Cardiac muscle cell (in vitro differentiated cells and primary cell): ENCODE results near the gene TP53RK. TPM values are rescaled to one million over a fixed set of nuclear protein-coding genes. Genes with fewer than 3 reads are reported as not detected.

ENCODE experiments used
- DNase-seq, 2 donors: peaks; one replicate each; pipeline versions ENCODE4 v3.0.0 to v3.0.0-alpha.2; 2010 to 2017; ENCODE audit warnings: low read depth in 1 of 2, low spot score in 1 of 2
- H3K27ac ChIP-seq: fragments of 200-600 bp; sonication (generic); 2 replicates; pipeline ENCODE4 v1.5.1; 2016
- H3K27me3 ChIP-seq: fragments of 200-600 bp; sonication (generic); 2 replicates; pipeline ENCODE4 v1.6.0; 2016; ENCODE audit warnings: control low read depth
- H3K36me3 ChIP-seq: fragments of 200-600 bp; sonication (generic); 2 replicates; pipeline ENCODE4 v1.5.1; 2016; ENCODE audit warnings: control low read depth
- H3K4me1 ChIP-seq: fragments of 200-600 bp; sonication (generic); 2 replicates; pipeline ENCODE4 v1.8.1; 2017; ENCODE audit warnings: low read depth, mild to moderate bottlenecking, mixed run types
- H3K4me3 ChIP-seq: fragments of 200-600 bp; sonication (generic); 2 replicates; pipeline ENCODE4 v1.5.1; 2016; ENCODE audit warnings: mild to moderate bottlenecking
- H3K9me3 ChIP-seq: fragments of 200-600 bp; sonication (generic); 2 replicates; pipeline ENCODE4 v1.5.1; 2017; ENCODE audit warnings: low read depth, mild to moderate bottlenecking, control low read depth
- polyA plus RNA-seq: library from polyadenylated mRNA; unstranded; fragments of >200 nt; fragmentation: Nextera tagmentation; extraction: Ambion mirVana; gene quantifications from 2 replicates; pipeline ENCODE4 v1.2.1, GENCODE V29; 2016
- total RNA-seq: library from RNA; depleted of rRNA; stranded (reverse); fragments of >200 nt; gene quantifications from 2 replicates; pipeline ENCODE4 v1.2.3, GENCODE V29; 2016
- TF ChIP-seq, protein P1 (sequence below): IDR thresholded peaks from 2 replicates; pipeline ENCODE4 v1.5.1; 2012; ENCODE audit warnings: low read depth, mild to moderate bottlenecking, low read length

The TP53RK gene
- total and polyA plus RNA-seq, 2 experiments from 2014 or later, result 15.8 to 19.6 TPM

GRCh38 chr20:46688151-46689081 lies 828 bp downstream of the TP53RK start:
- Histone ChIP-seq H3K9me3 (no peaks in the 10 kb centered on the region), H3K36me3 (no peaks in the 10 kb centered on the region), H3K27ac (peak overlapping the region; percentile 89), H3K27me3 (no peaks in the 10 kb centered on the region), H3K4me3 (peak overlapping the region; percentile 64), H3K4me1 (peaks cover 10% of the 10 kb centered on the region)
- TF ChIP-seq, protein P1, sequence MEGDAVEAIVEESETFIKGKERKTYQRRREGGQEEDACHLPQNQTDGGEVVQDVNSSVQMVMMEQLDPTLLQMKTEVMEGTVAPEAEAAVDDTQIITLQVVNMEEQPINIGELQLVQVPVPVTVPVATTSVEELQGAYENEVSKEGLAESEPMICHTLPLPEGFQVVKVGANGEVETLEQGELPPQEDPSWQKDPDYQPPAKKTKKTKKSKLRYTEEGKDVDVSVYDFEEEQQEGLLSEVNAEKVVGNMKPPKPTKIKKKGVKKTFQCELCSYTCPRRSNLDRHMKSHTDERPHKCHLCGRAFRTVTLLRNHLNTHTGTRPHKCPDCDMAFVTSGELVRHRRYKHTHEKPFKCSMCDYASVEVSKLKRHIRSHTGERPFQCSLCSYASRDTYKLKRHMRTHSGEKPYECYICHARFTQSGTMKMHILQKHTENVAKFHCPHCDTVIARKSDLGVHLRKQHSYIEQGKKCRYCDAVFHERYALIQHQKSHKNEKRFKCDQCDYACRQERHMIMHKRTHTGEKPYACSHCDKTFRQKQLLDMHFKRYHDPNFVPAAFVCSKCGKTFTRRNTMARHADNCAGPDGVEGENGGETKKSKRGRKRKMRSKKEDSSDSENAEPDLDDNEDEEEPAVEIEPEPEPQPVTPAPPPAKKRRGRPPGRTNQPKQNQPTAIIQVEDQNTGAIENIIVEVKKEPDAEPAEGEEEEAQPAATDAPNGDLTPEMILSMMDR, result no peak
- DNase-seq, result peak in 1 of 2 donors; percentile 56

DNA sequence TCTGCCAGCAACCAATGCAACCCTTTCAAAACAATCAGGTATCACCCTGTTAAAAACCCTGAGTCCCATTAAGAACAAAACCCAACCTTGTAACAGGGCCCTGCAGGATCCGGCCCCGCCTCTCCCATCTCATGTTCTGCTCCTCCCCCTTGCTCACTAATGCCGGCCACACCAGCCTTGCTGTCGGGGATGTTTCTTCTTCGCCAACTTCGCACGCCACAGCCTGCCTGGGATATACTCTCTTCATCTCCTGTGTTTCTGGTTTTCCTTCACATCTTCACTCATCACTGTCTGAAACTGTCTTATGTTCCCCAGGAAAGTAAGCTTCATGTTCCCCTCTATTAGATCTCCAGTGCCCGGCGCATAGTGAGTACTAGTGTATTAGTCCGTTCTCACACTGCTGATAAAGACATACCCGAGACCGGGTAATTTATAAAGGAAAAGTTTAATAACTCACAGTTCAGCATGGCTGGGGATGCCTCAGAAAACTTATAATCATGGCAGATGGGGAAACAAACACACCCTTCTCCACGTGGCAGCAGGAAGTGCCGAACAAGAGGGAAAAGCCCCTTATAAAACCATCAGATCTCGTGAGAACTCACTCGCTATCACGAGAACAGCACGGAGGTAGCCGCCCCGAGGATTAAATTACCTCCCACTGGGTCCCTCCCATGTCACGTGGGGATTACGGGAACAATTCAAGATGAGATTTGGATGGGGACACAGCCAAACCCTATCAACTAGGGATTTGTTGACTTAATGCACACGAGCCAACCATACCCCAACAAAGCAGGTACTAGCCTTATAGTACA lies 5.1 kb downstream of the TP53RK start:
- DNase-seq, result peak; percentile 81 to 84
- peaks cover 17% of the 10 kb centered on the region for H3K4me1 ChIP-seq

DNA sequence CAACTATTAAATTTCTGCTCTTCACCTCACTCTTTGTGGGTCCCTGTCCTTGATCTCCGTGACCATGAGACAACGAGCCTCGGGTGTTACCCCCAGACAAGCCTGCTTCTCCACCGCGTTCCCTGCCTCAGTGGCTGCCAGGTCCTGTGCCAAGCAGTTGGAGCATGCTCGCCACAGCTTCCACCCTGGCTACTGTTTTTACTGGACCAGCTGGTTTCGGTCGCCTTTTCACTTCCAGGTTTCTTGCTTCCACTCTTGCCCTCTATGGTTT lies 5.6 kb downstream of the TP53RK start:
- H3K27ac ChIP-seq, result peak overlapping the region; percentile 35

More for the DNA sequence above, 5.1 kb downstream of the TP53RK start:
- Histone ChIP-seq H3K9me3 (no peaks in the 10 kb centered on the region), H3K4me3 (peak overlapping the region; percentile 45), H3K27ac (peak overlapping the region; percentile 78), H3K36me3 (no peaks in the 10 kb centered on the region), H3K27me3 (no peaks in the 10 kb centered on the region)
- TF ChIP-seq, protein P1, result no peak

DNA sequence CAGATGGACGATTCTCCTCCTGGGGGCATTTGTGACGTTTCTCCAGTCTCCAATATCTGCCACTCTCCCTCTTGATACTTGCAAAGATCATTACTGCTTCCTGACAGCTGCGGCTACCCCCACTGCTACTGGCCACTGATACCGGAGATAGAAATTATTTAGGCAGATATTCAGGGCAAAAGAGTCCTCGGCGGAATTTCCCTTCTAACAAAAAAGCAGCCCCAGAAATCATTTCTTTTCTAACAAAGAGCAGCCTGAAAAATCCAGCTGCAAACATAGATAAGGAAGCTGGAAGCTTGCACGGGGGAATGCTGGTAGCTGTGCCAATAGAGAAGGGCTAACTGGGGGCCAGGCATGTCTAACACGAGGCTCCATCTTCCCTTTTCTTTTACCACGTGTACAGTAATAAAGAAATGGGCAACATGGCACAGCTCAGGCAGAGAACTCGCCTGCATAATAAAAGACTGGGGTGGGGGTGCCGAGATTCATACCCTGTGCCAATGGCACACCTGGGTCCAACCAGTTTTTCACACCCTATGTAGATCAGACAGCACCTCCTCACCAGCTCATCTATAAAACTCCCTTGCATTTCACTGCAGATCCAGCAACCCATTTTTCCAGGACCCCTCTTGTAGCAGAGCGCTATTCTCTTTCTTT lies 6.1 kb downstream of the TP53RK start:
- H3K36me3 ChIP-seq, result no peaks in the 10 kb centered on the region
- TF ChIP-seq, protein P1, result no peak
- peaks cover 16% of the 10 kb centered on the region for H3K4me1 ChIP-seq
- peak overlapping the region; percentile 35 for H3K27ac ChIP-seq
- no peaks in the 10 kb centered on the region for H3K9me3 ChIP-seq
- peak in 1 of 2 donors; percentile 63 for DNase-seq
- peak overlapping the region; percentile 45 for H3K4me3 ChIP-seq
- H3K27me3 ChIP-seq, result no peaks in the 10 kb centered on the region

More for the DNA sequence above, 5.6 kb downstream of the TP53RK start:
- peak overlapping the region; percentile 45 for H3K4me3 ChIP-seq
- H3K4me1 ChIP-seq, result peaks cover 17% of the 10 kb centered on the region
- H3K36me3 ChIP-seq, result no peaks in the 10 kb centered on the region
- no peak for DNase-seq
- no peaks in the 10 kb centered on the region for H3K27me3 ChIP-seq
- H3K9me3 ChIP-seq, result no peaks in the 10 kb centered on the region
- TF ChIP-seq, protein P1, result no peak

GRCh38 chr20:46682063-46682821 lies 7.0 kb downstream of the TP53RK start:
- Histone ChIP-seq H3K4me1 (peaks cover 10% of the 10 kb centered on the region), H3K27ac (no peak overlapping the region), H3K4me3 (no peak overlapping the region), H3K36me3 (no peaks in the 10 kb centered on the region), H3K27me3 (no peaks in the 10 kb centered on the region), H3K9me3 (no peaks in the 10 kb centered on the region)
- TF ChIP-seq, protein P1, result no peak
- no peak for DNase-seq
